K562 (cell line): ENCODE data around the gene CDH12. TPM values are rescaled to one million over a fixed set of nuclear protein-coding genes. Genes with fewer than 3 reads are reported as not detected.
"Not testable (repeated sequence)": the region's sequence is repeated elsewhere in the genome, so short reads cannot be mapped to it uniquely, and the experiment has no call there.

Source experiments
- ATAC-seq: fragments of 200-7000 bp; cut with Tn5 transposase; 3 replicates; pipeline ENCODE4 v1.9.1; 2020; ENCODE audit warnings: moderate library complexity
- BruUV-seq: library from RNA; stranded (reverse); fragments of 400-500 nt; replicated peaks from 2 replicates; lab custom pipeline; 2021; lab: Mats Ljungman, UMichigan
- CTCF ChIA-PET: fragments of 300-600 bp; formaldehyde crosslinking; extraction: SDS; loops from one replicate; lab custom pipeline; 2021; ENCODE audit warnings: low intra/inter-chr PET ratio; lab: Yijun Ruan, JAX
- POLR2A ChIA-PET: fragments of 300-600, 350-650 bp; sonication (Branson Sonifier 250); formaldehyde crosslinking; extraction: SDS; loops from one replicate; lab custom pipeline; 2021; ENCODE audit warnings: antibody characterized with exemption, inconsistent platforms; lab: Yijun Ruan, JAX
- DNase-seq, 4 experiments: peaks; one replicate each; pipeline versions ENCODE4 v3.0.0 to v3.0.0-alpha.2; 2011 to 2018; ENCODE audit warnings: low spot score in 3 of 4, mixed read lengths in 3 of 4; ENCODE audit errors: extremely low read depth in 1 of 4
- FAIRE-seq: peaks from 2 replicates; lab custom pipeline; 2011; peaks lifted over from hg19 to GRCh38; lab: Jason Lieb, UNC
- H2AFZ ChIP-seq: 2 replicates; pipeline ENCODE4 v1.6.0; 2011; ENCODE audit warnings: low read depth, low read length, control low read depth, inconsistent platforms
- H3K27ac ChIP-seq: fragments of 200-600 bp; 3 replicates; pipeline ENCODE4 v1.8.0; 2011; ENCODE audit warnings: low read depth, mild to moderate bottlenecking, control low read depth, inconsistent platforms, low read length, moderate library complexity, mixed read lengths; ENCODE audit errors: extremely low read depth
- H3K27me3 ChIP-seq, 2 experiments: fragments of 300-600 bp in 1 of 2; 2 replicates in 1 of 2; 3 replicates in 1 of 2; pipeline versions ENCODE4 v1.6.0 to v1.8.0; 2011; ENCODE audit warnings: inconsistent platforms in 2 of 2, low read length in 2 of 2, mild to moderate bottlenecking in 1 of 2, mixed read lengths in 1 of 2, moderate library complexity in 1 of 2; ENCODE audit not compliant: control insufficient read depth in 2 of 2, insufficient read depth in 2 of 2
- H3K36me3 ChIP-seq: fragments of 300-600 bp; 3 replicates; pipeline ENCODE4 v1.8.0; 2011; ENCODE audit warnings: mild to moderate bottlenecking, low read length, inconsistent platforms; ENCODE audit not compliant: control insufficient read depth, insufficient read depth
- H3K4me1 ChIP-seq, 2 experiments: fragments of 200-600 bp in 1 of 2; replicated peaks in 1 of 2; 2 replicates in 1 of 2; 3 replicates in 1 of 2; pipeline versions ENCODE4 v1.5.1 to v1.8.0; 2011; ENCODE audit warnings: inconsistent platforms in 2 of 2, low read length in 2 of 2, mild to moderate bottlenecking in 1 of 2, mixed read lengths in 1 of 2, moderate library complexity in 1 of 2; ENCODE audit not compliant: control insufficient read depth in 2 of 2, insufficient read depth in 2 of 2
- H3K4me2 ChIP-seq: 2 replicates; pipeline ENCODE4 v1.6.1; 2011; ENCODE audit warnings: low read length, control low read depth, inconsistent platforms, mixed read lengths; ENCODE audit not compliant: insufficient read depth
- H3K4me3 ChIP-seq: fragments of 200-600 bp; sonication (generic), shearing (Covaris generic); 2 replicates; pipeline ENCODE4 v1.5.1; 2016; ENCODE audit warnings: control low read depth, inconsistent platforms
- H3K79me2 ChIP-seq: fragments of 200-600 bp; 3 replicates; pipeline ENCODE4 v1.8.0; 2011; ENCODE audit warnings: low read length, inconsistent platforms; ENCODE audit not compliant: control insufficient read depth, insufficient read depth
- H3K9ac ChIP-seq, 2 experiments: 2 replicates each; pipeline versions ENCODE4 v1.6.0 to v1.6.1; 2011; ENCODE audit warnings: low read depth in 2 of 2, low read length in 2 of 2, control low read depth in 1 of 2, inconsistent platforms in 1 of 2, mild to moderate bottlenecking in 1 of 2, mixed read lengths in 1 of 2; ENCODE audit not compliant: insufficient read depth in 1 of 2
- H3K9me1 ChIP-seq: one replicate; pipeline ENCODE4 v1.6.0; 2011; ENCODE audit warnings: inconsistent platforms, mild to moderate bottlenecking, low read length, moderate library complexity; ENCODE audit not compliant: control insufficient read depth, insufficient read depth
- H3K9me3 ChIP-seq: replicated peaks from 2 replicates; pipeline ENCODE4 v1.5.1; 2011; ENCODE audit warnings: low read depth, low read length, inconsistent platforms; ENCODE audit not compliant: control insufficient read depth, insufficient read depth
- H4K20me1 ChIP-seq: replicated peaks from 2 replicates; pipeline ENCODE4 v1.6.1; 2011; ENCODE audit warnings: low read length, inconsistent platforms, mixed read lengths; ENCODE audit not compliant: control insufficient read depth, insufficient read depth
- ZBTB12 ChIP-seq: fragments of 250-450 bp; sonication (Bioruptor Pico); IDR thresholded peaks from 2 replicates; pipeline ENCODE4 v1.4.0; 2020
- ZNF311 ChIP-seq: fragments of 250-450 bp; sonication (Bioruptor Pico); IDR thresholded peaks from 2 replicates; pipeline ENCODE4 v1.4.0; 2020; ENCODE audit warnings: mild to moderate bottlenecking, moderate library complexity
- WGBS: fragments of 100-300 bp; shearing (Covaris generic); methylation state at CpG from one replicate; pipeline ENCODE4 v1.1.6; 2016; ENCODE audit warnings: low coverage, mixed read lengths; ENCODE audit not compliant: insufficient coverage; ENCODE audit errors: missing lambda C conversion rate; 5-methylcytosine and 5-hydroxymethylcytosine counted together
- in situ Hi-C: fragments of 300-500 bp; cut with MboI; formaldehyde crosslinking; loops from 4 replicates; pipeline ENCODE4 v1.15.0; 2018; ENCODE audit warnings: inconsistent platforms, mixed read lengths
- intact Hi-C: fragments of 100-400 bp; cut with micrococcal nuclease; formaldehyde crosslinking; loops from 2 replicates; pipeline ENCODE4 v1.14.2; 2022
- polyA plus RNA-seq, 8 experiments: library from polyadenylated mRNA; depleted of rRNA in 4 of 8; stranded (reverse) in 5 of 8; unstranded in 3 of 8; fragments of >200 nt; fragmentation: Nextera tagmentation in 2 of 8; fragmentation: Illumina TruSeq in 1 of 8; extraction: Ambion mirVana in 2 of 8; extraction: Trizol in 1 of 8; gene quantifications; 2 replicates each; pipeline versions ENCODE4 v1.2.1 to v1.2.3, GENCODE V29; 2011 to 2014; ENCODE audit warnings: inconsistent platforms in 1 of 8, missing spikeins in 1 of 8
- total RNA-seq, 7 experiments: library from RNA; depleted of rRNA in 6 of 7; stranded (reverse); fragments of >200 nt in 6 of 7; fragmentation: Illumina TruSeq in 2 of 7; extraction: Trizol in 2 of 7; gene quantifications; 2 replicates each; pipeline versions ENCODE4 v1.2.1 to v1.2.3, GENCODE V29; 2011 to 2021; ENCODE audit warnings: low replicate concordance in 1 of 7

CDH12 gene
- total and polyA plus RNA-seq, 9 of the 15 experiments (the other 6 are each of a cell fraction or from before 2014, with no cell fraction given) = 0.03 to 1.7 (median 0.37) TPM

GRCh38 chr5:22165931-22166330, 687.2 kb downstream of the CDH12 start:
- WGBS = 3% methylated on average over 2 of the region's 2 CpGs
- H3K36me3 ChIP-seq, in situ Hi-C loops, H3K4me1 ChIP-seq, DNase-seq, H3K9me1 ChIP-seq, CTCF ChIA-PET, POLR2A ChIA-PET, H2AFZ ChIP-seq, BruUV-seq, intact Hi-C loops, H3K79me2 ChIP-seq, H4K20me1 ChIP-seq, H3K9ac ChIP-seq, H3K4me2 ChIP-seq, H3K4me3 ChIP-seq, FAIRE-seq, ATAC-seq, H3K27me3 ChIP-seq, H3K27ac ChIP-seq, H3K9me3 ChIP-seq: not testable (repeated sequence)

- H3K27me3 ChIP-seq, H3K9me1 ChIP-seq, H3K4me1 ChIP-seq, H3K36me3 ChIP-seq, ATAC-seq, H3K4me3 ChIP-seq, H3K27ac ChIP-seq, in situ Hi-C loops, H3K9me3 ChIP-seq, POLR2A ChIA-PET, H3K79me2 ChIP-seq, FAIRE-seq, DNase-seq, CTCF ChIA-PET, BruUV-seq, H2AFZ ChIP-seq, intact Hi-C loops, H3K9ac ChIP-seq, H3K4me2 ChIP-seq, H4K20me1 ChIP-seq: not testable (repeated sequence)
- WGBS = 0% methylated on average over 2 of the region's 7 CpGs
- TF ChIP-seq ZBTB12 (CRISPR knock-in tag) (0 out of 2 replicates have a peak, but pooled peaks have one; percentile 34), ZNF311 (CRISPR knock-in tag) (peak; percentile 91)
Observed at GRCh38 chr5:22164910-22165748, 688.0 kb downstream of the CDH12 start.

- intact Hi-C loops, H3K36me3 ChIP-seq, CTCF ChIA-PET, H3K4me1 ChIP-seq, FAIRE-seq, H3K9me3 ChIP-seq, H4K20me1 ChIP-seq, H3K9me1 ChIP-seq, DNase-seq, H3K79me2 ChIP-seq, ATAC-seq, in situ Hi-C loops, POLR2A ChIA-PET, H3K27me3 ChIP-seq, H3K27ac ChIP-seq, BruUV-seq, H3K4me3 ChIP-seq, H2AFZ ChIP-seq, H3K4me2 ChIP-seq, H3K9ac ChIP-seq: not testable (repeated sequence)
- no CpG with 5 or more reads among the region's 1 CpG for WGBS
Observed at GRCh38 chr5:22156953-22157352, 696.2 kb downstream of the CDH12 start.
